IPS-20b (cell line): ENCODE measurements around the gene WFS1.

Experiments used
- H3K27ac ChIP-seq: one replicate; pipeline ENCODE4 v1.5.1; 2013; ENCODE audit warnings: low read length
- H3K27me3 ChIP-seq: 2 replicates; pipeline ENCODE4 v1.6.1; 2013; ENCODE audit warnings: mild to moderate bottlenecking, low read length, inconsistent platforms; ENCODE audit not compliant: insufficient read depth
- H3K36me3 ChIP-seq: 2 replicates; pipeline ENCODE4 v1.6.1; 2013; ENCODE audit warnings: low read depth, mild to moderate bottlenecking, inconsistent platforms, low read length, moderate library complexity; ENCODE audit not compliant: insufficient read depth
- H3K4me1 ChIP-seq: 2 replicates; pipeline ENCODE4 v1.6.1; 2013; ENCODE audit warnings: mild to moderate bottlenecking, control low read depth, inconsistent platforms, low read length, moderate library complexity; ENCODE audit not compliant: insufficient read depth
- H3K4me3 ChIP-seq: 2 replicates; pipeline ENCODE4 v1.5.1; 2013; ENCODE audit warnings: mild to moderate bottlenecking, low read length, inconsistent platforms
- H3K9ac ChIP-seq: 2 replicates; pipeline ENCODE4 v1.6.1; 2013; ENCODE audit warnings: low read depth, mild to moderate bottlenecking, inconsistent platforms, low read length, moderate library complexity
- H3K9me3 ChIP-seq: 2 replicates; pipeline ENCODE4 v1.6.1; 2013; ENCODE audit warnings: mild to moderate bottlenecking, low read depth, low read length, inconsistent platforms; ENCODE audit not compliant: insufficient read depth

The WFS1 gene

DNA sequence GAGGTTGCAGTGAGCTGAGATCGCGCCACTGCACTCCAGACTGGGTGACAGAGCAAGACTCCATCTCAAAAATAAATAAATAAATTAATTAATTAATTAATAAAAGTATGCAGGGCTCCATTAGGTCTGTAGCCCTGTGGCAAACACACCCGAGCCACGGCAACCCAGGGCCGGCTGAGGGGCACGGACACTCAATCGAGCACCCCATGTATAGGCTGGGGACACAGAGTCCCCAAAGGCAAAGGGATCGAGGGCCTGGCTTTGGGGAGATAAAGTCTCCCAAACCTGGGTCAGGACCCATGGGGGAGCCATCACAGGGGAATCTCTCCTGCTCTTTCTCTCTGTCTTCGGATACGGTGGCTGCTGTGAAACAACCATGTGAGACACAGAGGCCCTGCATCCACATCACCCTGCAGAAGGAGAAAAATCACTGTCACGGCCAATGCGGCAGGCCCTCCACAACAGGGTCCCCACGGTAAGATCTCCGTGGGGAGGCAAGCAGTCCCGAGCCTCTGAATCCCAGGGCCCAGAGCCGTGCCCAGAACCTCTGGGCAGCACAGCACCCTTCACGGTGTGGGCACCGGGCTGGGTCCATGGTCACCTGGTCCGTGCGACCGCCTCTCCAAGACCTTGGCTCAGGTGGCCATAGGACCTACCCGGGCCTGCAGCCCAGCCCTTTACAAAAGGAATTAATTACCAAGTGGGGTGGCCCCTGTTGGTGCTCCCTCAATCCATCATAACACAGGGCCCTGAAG, 81.8 kb downstream of the WFS1 start:
- Histone ChIP-seq H3K27ac (no peak overlapping the region), H3K4me1 (no peaks in the 10 kb centered on the region), H3K9me3 (no peaks in the 10 kb centered on the region), H3K4me3 (no peak overlapping the region), H3K36me3 (no peaks in the 10 kb centered on the region), H3K9ac (no peak overlapping the region), H3K27me3 (no peaks in the 10 kb centered on the region)

DNA sequence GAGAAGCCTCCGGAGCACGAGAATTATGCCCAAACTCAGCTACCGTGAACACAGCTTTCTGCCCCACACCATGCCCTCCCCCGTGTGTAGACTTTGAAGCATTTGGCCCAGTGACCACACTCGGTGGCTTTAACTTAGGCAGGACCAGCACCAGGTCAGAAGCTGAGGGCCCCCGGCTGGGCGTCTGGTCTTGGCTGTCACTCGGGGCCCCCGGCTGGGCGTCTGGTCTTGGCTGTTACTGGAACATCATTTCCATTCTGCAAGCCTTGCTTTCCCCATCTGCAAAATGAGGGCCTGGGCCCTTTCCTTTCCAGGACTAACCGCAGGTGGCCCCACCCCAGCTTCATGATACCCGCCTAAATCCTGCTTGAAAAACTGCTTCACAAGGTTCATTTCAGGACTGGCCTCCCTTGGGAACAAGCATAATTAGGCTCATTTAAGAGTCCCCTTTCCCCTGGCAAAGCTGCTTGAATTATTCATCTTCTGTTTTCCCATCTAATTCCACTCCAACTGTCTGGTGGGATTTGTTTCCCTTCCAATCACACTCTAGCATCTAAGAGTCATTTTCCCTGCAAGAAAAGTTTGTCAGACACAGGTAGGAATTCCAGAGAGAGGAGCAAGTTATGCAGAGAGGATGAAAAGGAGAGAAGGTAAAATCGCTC, 82.5 kb downstream of the WFS1 start:
- Histone ChIP-seq H3K27me3 (no peaks in the 10 kb centered on the region), H3K4me1 (no peaks in the 10 kb centered on the region), H3K4me3 (no peak overlapping the region), H3K9me3 (no peaks in the 10 kb centered on the region), H3K27ac (no peak overlapping the region), H3K36me3 (no peaks in the 10 kb centered on the region), H3K9ac (no peak overlapping the region)
